ENCODE measurements around the gene CYP27C1.

GRCh38 chr2:127220102-127220767 lies at the start of gene CYP27C1:
- TF ChIP-seq POLR2A (IDR thresholded peaks at IDR 0.05): no peak
- TF ChIP-seq, protein P1, sequence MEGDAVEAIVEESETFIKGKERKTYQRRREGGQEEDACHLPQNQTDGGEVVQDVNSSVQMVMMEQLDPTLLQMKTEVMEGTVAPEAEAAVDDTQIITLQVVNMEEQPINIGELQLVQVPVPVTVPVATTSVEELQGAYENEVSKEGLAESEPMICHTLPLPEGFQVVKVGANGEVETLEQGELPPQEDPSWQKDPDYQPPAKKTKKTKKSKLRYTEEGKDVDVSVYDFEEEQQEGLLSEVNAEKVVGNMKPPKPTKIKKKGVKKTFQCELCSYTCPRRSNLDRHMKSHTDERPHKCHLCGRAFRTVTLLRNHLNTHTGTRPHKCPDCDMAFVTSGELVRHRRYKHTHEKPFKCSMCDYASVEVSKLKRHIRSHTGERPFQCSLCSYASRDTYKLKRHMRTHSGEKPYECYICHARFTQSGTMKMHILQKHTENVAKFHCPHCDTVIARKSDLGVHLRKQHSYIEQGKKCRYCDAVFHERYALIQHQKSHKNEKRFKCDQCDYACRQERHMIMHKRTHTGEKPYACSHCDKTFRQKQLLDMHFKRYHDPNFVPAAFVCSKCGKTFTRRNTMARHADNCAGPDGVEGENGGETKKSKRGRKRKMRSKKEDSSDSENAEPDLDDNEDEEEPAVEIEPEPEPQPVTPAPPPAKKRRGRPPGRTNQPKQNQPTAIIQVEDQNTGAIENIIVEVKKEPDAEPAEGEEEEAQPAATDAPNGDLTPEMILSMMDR (IDR thresholded peaks at IDR 0.05 in 4 of 5, conservative IDR thresholded peaks at IDR 0.05 in 1 of 5): no peak
